ENCODE measurements around the gene CFDP1.

GRCh38 chr16:75460446-75460845 lies 27.1 kb upstream of the CFDP1 start:
- no peak for TF ChIP-seq ZNF501 (tag by site-specific recombination; IDR thresholded peaks at IDR 0.05)
- TF ChIP-seq PATZ1 (tag by site-specific recombination; IDR thresholded peaks at IDR 0.05): no peak
- no peak for TF ChIP-seq BCL11A (tag by site-specific recombination; IDR thresholded peaks at IDR 0.05; ENCODE audit: low read depth)
- no peak for TF ChIP-seq ZNF768 (tag by site-specific recombination; IDR thresholded peaks at IDR 0.05)
- TF ChIP-seq, protein P1, sequence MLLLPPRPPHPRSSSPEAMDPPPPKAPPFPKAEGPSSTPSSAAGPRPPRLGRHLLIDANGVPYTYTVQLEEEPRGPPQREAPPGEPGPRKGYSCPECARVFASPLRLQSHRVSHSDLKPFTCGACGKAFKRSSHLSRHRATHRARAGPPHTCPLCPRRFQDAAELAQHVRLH (tag by site-specific recombination; IDR thresholded peaks at IDR 0.05): no peak
- no peak for TF ChIP-seq ZNF266 (tag by site-specific recombination; IDR thresholded peaks at IDR 0.05; ENCODE audit: low read depth)
- TF ChIP-seq ZNF24 (tag by site-specific recombination; IDR thresholded peaks at IDR 0.05): no peak
